ENCODE data around the gene CPPED1.

Gene CPPED1

GRCh38 chr16:12685806-12686205 lies 117.9 kb downstream of the CPPED1 start:
- Mint-ChIP-seq H3K4me1 (peaks cover 22% of the 10 kb centered on the region), H3K4me3 (no peak overlapping the region), H3K9me3 (no peaks in the 10 kb centered on the region), H3K27me3 (no peaks in the 10 kb centered on the region), H3K36me3 (peaks cover 16% of the 10 kb centered on the region), H3K27ac (no peak overlapping the region)
- no peak for DNase-seq
- CTCF ChIA-PET: no interaction called here

- no peak overlapping the region for H3K4me3 Mint-ChIP-seq
- no peaks in the 10 kb centered on the region for H3K9me3 Mint-ChIP-seq
- H3K36me3 Mint-ChIP-seq: peaks cover 5% of the 10 kb centered on the region
- CTCF ChIA-PET: interaction anchor here (0.6 kb wide), 1 partner anchor 152 kb away, joined by 3 read pairs; no protein-coding TSS in a partner anchor
- no peak overlapping the region for H3K27ac Mint-ChIP-seq
- no peaks in the 10 kb centered on the region for H3K27me3 Mint-ChIP-seq
- H3K4me1 Mint-ChIP-seq: peaks cover 8% of the 10 kb centered on the region
- DNase-seq: no peak
Measured at GRCh38 chr16:12682432-12683165, 121.1 kb downstream of the CPPED1 start.

GRCh38 chr16:12681653-12682052 lies 122.0 kb downstream of the CPPED1 start:
- H3K27ac Mint-ChIP-seq: no peak overlapping the region
- H3K9me3 Mint-ChIP-seq: peaks cover 1% of the 10 kb centered on the region
- CTCF ChIA-PET: no interaction called here
- peaks cover 18% of the 10 kb centered on the region for H3K4me1 Mint-ChIP-seq
- H3K4me3 Mint-ChIP-seq: no peak overlapping the region
- no peak for DNase-seq
- no peaks in the 10 kb centered on the region for H3K27me3 Mint-ChIP-seq
- peaks cover 5% of the 10 kb centered on the region for H3K36me3 Mint-ChIP-seq

DNA sequence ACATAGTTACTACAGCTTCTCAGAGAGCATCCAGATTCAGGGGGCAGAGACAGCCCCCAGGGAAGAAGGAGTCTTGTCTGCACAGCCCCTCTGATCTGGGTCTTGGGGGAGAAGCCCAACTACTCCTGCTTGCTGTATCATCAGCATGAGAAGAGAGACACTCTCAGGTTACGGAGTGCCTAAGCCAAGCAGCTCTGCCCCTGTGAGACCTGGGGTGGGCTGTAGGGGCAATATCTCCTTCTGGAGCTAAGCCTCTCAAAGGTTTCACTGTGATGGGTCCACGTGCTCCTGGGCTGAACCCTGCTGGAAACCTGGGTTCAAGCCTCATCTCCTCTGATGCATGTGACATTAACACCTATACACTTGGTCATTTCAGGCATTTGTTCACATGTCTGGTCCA lies 123.2 kb downstream of the CPPED1 start:
- no peak for DNase-seq
- Mint-ChIP-seq H3K9me3 (peaks cover 1% of the 10 kb centered on the region), H3K27ac (no peak overlapping the region), H3K36me3 (peaks cover 5% of the 10 kb centered on the region), H3K27me3 (no peaks in the 10 kb centered on the region), H3K4me3 (no peak overlapping the region), H3K4me1 (peaks cover 20% of the 10 kb centered on the region)
- CTCF ChIA-PET: no interaction called here

DNA sequence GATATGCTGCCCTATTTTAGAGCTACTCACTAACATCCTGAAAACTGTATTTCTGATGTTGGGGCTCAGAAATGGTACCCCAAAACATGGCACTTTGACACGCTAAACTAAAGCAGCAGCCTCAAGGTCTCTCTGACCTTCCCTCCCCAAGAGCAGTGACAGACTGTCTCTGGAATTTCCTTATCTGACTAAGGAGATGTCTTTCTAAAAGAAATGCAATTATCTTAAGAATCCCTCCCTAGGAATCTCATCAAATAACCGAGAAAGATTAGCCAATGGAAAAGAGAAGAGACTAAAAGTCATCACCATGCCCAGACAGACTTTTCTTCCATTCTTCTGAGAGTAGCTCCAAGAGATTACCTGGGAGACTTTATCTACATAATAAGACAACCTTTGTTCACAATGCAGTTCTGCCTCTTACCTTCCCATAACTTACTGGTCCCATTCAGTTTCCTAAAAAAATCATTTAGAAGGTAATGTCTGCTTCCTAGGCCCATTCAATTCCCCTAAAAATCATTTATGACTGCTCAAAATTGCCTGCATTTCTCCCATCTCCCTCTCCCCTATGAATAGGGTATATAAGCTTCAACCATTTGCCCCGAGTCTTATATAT lies 123.9 kb downstream of the CPPED1 start:
- CTCF ChIA-PET: no interaction called here
- Mint-ChIP-seq H3K27ac (no peak overlapping the region), H3K4me3 (no peak overlapping the region), H3K36me3 (peaks cover 5% of the 10 kb centered on the region), H3K27me3 (no peaks in the 10 kb centered on the region), H3K4me1 (peaks cover 20% of the 10 kb centered on the region), H3K9me3 (peaks cover 1% of the 10 kb centered on the region)
- DNase-seq: no peak

- Mint-ChIP-seq H3K4me1 (peaks cover 20% of the 10 kb centered on the region), H3K9me3 (peaks cover 1% of the 10 kb centered on the region), H3K4me3 (no peak overlapping the region), H3K27ac (no peak overlapping the region), H3K36me3 (peaks cover 5% of the 10 kb centered on the region), H3K27me3 (no peaks in the 10 kb centered on the region)
- CTCF ChIA-PET: no interaction called here
- DNase-seq: no peak
Measured at GRCh38 chr16:12678983-12679382, 124.7 kb downstream of the CPPED1 start.

DNA sequence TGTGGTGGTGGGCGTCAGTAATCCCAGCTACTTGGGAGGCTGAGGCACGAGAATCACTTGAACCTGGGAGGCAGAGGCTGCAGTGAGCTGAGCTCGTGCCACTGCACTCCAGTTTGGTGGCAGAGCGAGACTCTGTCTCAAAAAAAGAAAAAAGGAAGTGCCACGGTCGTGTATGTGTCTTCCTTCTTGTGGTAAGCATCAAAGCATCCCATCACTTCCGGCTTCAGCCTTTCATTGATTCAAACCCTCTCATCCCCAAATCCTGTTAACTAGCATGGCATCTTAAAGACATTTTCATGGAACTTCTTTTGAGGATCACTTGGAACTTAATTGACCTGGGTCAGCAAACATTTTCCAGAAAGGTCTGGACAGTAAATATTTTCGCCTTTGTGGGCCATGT lies 126.2 kb downstream of the CPPED1 start:
- H3K4me1 Mint-ChIP-seq: peaks cover 20% of the 10 kb centered on the region
- H3K4me3 Mint-ChIP-seq: no peak overlapping the region
- H3K36me3 Mint-ChIP-seq: no peaks in the 10 kb centered on the region
- H3K27ac Mint-ChIP-seq: peak overlapping the region; percentile 2
- CTCF ChIA-PET: no interaction called here
- H3K9me3 Mint-ChIP-seq: peaks cover 1% of the 10 kb centered on the region
- peak; percentile 40 for DNase-seq
- H3K27me3 Mint-ChIP-seq: no peaks in the 10 kb centered on the region

- Mint-ChIP-seq H3K36me3 (peaks cover 3% of the 10 kb centered on the region), H3K4me3 (no peak overlapping the region), H3K27ac (no peak overlapping the region), H3K9me3 (peaks cover 3% of the 10 kb centered on the region), H3K4me1 (peaks cover 20% of the 10 kb centered on the region), H3K27me3 (no peaks in the 10 kb centered on the region)
- no peak for DNase-seq
- CTCF ChIA-PET: interaction anchor here (0.6 kb wide), 1 partner anchor 60 kb away, joined by 3 read pairs; no protein-coding TSS in a partner anchor
Measured at GRCh38 chr16:12675852-12676251, 127.8 kb downstream of the CPPED1 start.

DNA sequence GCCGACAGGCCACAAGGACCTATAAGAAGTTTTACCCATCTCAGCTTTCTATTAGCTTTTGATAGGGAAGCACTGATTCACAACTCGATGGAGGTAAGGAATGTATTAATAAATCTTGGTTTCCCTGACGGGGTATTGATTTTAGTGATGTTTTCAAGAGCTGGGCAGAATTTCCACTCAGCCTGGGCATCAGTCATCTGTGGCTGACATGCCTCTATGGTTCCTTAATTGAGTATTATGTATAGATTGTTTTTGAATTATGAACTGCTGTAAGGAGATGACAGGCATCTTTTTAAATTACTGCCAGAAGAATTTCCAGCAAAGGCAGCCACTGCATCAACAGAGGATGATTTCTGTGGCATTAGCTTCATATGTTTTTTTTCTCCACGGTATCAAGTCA lies 128.6 kb downstream of the CPPED1 start:
- H3K27me3 Mint-ChIP-seq: no peaks in the 10 kb centered on the region
- peaks cover 5% of the 10 kb centered on the region for H3K36me3 Mint-ChIP-seq
- H3K4me3 Mint-ChIP-seq: no peak overlapping the region
- H3K4me1 Mint-ChIP-seq: peaks cover 20% of the 10 kb centered on the region
- no peak for DNase-seq
- no peak overlapping the region for H3K27ac Mint-ChIP-seq
- peaks cover 5% of the 10 kb centered on the region for H3K9me3 Mint-ChIP-seq
- CTCF ChIA-PET: interaction anchor here (0.6 kb wide), 1 partner anchor 61 kb away, joined by 3 read pairs; no protein-coding TSS in a partner anchor

DNA sequence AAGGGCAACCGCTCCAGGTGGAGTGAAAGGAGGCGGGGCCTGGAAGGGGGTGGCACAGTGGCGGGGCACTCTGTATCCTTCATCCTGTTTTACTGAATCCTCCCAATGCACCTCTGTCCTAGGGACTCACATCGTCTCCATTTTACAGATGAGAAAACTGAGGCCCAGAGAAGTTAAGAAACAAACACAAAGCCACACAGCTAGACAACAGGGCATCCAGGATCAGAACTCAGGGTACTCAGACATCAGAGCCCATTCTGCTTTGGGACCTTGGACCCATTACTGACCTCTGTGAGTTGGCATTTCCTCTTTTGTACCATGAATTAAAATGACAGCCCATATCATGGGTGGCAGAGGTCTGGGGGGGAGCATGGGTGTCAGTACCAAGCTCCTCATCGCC lies 129.2 kb downstream of the CPPED1 start:
- Mint-ChIP-seq H3K36me3 (peaks cover 5% of the 10 kb centered on the region), H3K4me1 (peaks cover 20% of the 10 kb centered on the region), H3K9me3 (peaks cover 5% of the 10 kb centered on the region), H3K27me3 (no peaks in the 10 kb centered on the region), H3K4me3 (no peak overlapping the region), H3K27ac (no peak overlapping the region)
- CTCF ChIA-PET: no interaction called here
- no peak for DNase-seq

GRCh38 chr16:12674071-12674470 lies 129.6 kb downstream of the CPPED1 start:
- CTCF ChIA-PET: no interaction called here
- peaks cover 7% of the 10 kb centered on the region for H3K36me3 Mint-ChIP-seq
- no peaks in the 10 kb centered on the region for H3K27me3 Mint-ChIP-seq
- peaks cover 20% of the 10 kb centered on the region for H3K4me1 Mint-ChIP-seq
- no peak overlapping the region for H3K4me3 Mint-ChIP-seq
- H3K9me3 Mint-ChIP-seq: peaks cover 8% of the 10 kb centered on the region
- no peak for DNase-seq
- H3K27ac Mint-ChIP-seq: no peak overlapping the region

- H3K4me3 Mint-ChIP-seq: no peak overlapping the region
Measured at GRCh38 chr16:12673466-12673865, 130.2 kb downstream of the CPPED1 start.

GRCh38 chr16:12672986-12673385 lies 130.7 kb downstream of the CPPED1 start:
- Mint-ChIP-seq H3K9me3 (peaks cover 16% of the 10 kb centered on the region), H3K27ac (no peak overlapping the region), H3K27me3 (no peaks in the 10 kb centered on the region), H3K36me3 (peaks cover 14% of the 10 kb centered on the region), H3K4me3 (no peak overlapping the region), H3K4me1 (peaks cover 16% of the 10 kb centered on the region)
- DNase-seq: no peak
- CTCF ChIA-PET: no interaction called here

More at GRCh38 chr16:12673466-12673865, 130.2 kb downstream of the CPPED1 start:
- CTCF ChIA-PET: no interaction called here
- H3K27me3 Mint-ChIP-seq: no peaks in the 10 kb centered on the region
- H3K9me3 Mint-ChIP-seq: peaks cover 15% of the 10 kb centered on the region
- H3K4me1 Mint-ChIP-seq: peaks cover 20% of the 10 kb centered on the region
- H3K36me3 Mint-ChIP-seq: peaks cover 12% of the 10 kb centered on the region
- H3K27ac Mint-ChIP-seq: no peak overlapping the region
- DNase-seq: no peak

- peaks cover 29% of the 10 kb centered on the region for H3K36me3 Mint-ChIP-seq
- H3K27ac Mint-ChIP-seq: no peak overlapping the region
- H3K27me3 Mint-ChIP-seq: no peaks in the 10 kb centered on the region
- DNase-seq: no peak
- no peak overlapping the region for H3K4me3 Mint-ChIP-seq
- CTCF ChIA-PET: no interaction called here
- no peaks in the 10 kb centered on the region for H3K4me1 Mint-ChIP-seq
- H3K9me3 Mint-ChIP-seq: peaks cover 30% of the 10 kb centered on the region
Measured at GRCh38 chr16:12669908-12670307, 133.8 kb downstream of the CPPED1 start.

GRCh38 chr16:12667909-12668308 lies 135.8 kb downstream of the CPPED1 start:
- no peak for DNase-seq
- H3K27ac Mint-ChIP-seq: no peak overlapping the region
- peaks cover 37% of the 10 kb centered on the region for H3K36me3 Mint-ChIP-seq
- H3K9me3 Mint-ChIP-seq: peaks cover 32% of the 10 kb centered on the region
- H3K4me1 Mint-ChIP-seq: no peaks in the 10 kb centered on the region
- H3K27me3 Mint-ChIP-seq: no peaks in the 10 kb centered on the region
- H3K4me3 Mint-ChIP-seq: no peak overlapping the region
- CTCF ChIA-PET: no interaction called here

Measured in activated naive CD4-positive, alpha-beta T cell treated with anti-CD3 and anti-CD28 coated beads, Interleukin-2, amount 10 ng/mL, durations not matched to agents 7 days and 5 days (primary cell).